HG03439 (cell line): ENCODE results near the gene GNL3.
"Not testable (repeated sequence)": the region's sequence is repeated elsewhere in the genome, so short reads cannot be mapped to it uniquely, and the experiment has no call there.

ENCODE experiments used
- ATAC-seq: cut with Tn5 transposase; IDR thresholded peaks from one replicate; pipeline ENCODE4 v1.9.1; 2021; ENCODE audit warnings: mild to moderate bottlenecking, moderate library complexity; ENCODE audit not compliant: unreplicated experiment

Gene GNL3, protein sequence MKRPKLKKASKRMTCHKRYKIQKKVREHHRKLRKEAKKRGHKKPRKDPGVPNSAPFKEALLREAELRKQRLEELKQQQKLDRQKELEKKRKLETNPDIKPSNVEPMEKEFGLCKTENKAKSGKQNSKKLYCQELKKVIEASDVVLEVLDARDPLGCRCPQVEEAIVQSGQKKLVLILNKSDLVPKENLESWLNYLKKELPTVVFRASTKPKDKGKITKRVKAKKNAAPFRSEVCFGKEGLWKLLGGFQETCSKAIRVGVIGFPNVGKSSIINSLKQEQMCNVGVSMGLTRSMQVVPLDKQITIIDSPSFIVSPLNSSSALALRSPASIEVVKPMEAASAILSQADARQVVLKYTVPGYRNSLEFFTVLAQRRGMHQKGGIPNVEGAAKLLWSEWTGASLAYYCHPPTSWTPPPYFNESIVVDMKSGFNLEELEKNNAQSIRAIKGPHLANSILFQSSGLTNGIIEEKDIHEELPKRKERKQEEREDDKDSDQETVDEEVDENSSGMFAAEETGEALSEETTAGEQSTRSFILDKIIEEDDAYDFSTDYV

DNA sequence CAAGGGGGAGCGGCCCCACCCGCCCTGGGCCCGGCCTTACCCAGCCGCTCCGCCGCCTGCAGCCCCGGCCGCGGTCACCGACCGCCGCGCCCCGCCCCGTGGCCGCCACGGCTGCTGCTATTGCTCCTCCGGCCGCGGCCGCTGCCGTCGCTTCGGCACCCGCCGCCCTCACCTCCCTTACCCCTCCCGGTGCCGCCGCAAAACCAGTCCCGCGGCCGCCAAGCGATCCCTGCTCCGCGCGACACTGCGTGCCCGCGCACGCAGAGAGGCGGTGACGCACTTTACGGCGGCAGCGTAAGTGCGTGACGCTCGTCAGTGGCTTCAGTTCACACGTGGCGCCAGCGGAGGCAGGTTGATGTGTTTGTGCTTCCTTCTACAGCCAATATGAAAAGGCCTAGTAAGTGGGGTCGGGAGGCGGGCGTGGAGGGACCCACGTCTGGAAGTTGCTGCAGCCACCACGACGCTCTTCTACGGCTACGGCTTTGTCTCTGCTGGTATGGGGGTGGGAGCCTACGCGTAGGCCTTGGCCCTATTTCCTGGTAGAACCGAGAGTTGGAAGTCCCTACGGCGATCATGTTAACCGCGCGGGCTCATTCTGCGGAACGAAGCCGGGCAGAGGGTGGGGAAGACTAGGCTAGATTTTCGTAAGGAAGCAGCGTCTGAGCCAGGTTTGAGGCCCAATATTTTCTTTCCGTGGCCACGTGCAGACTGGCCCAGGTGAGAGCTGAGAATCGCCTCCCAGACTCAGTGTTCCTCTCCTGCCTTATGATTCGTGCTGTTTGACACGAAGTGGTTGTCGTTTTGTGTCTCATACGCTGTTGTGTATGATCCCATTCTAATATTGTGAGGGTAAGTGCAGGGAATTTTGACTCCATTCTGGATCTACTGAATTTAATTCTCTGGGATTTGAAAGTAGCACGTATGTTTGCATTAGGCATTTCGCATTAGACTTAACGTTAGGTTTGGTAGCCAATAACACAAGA lies at the start of gene GNL3, which contains the start of gene PBRM1:
GNL3 (plus strand) TSS at position 324 of the 983 bp plus-strand sequence; CDS start at position 385, 61 bp downstream.
PBRM1 (minus strand) TSS at position 205 of the 983 bp plus-strand sequence.
- peak; percentile 81 for ATAC-seq

DNA sequence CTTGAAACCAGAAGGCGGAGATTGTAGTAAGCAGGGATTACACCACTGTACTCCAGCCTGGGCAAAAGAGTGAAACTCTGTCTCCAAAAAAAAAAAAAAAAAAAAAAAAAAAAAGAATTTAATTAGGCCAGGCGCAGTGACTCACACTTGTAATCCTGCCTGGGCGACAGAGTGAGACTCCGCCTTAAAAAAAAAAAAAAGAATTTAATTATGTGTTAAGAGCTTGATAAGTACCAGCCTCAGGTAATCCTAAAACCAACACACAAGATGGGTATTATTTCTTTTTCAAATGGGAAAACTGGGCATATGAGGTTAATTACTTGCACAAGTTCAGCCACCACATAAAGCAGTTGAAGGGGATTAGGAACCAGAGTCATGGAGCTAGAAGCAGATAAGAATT lies 49.2 kb upstream of the GNL3 start:
- ATAC-seq, result no peak

DNA sequence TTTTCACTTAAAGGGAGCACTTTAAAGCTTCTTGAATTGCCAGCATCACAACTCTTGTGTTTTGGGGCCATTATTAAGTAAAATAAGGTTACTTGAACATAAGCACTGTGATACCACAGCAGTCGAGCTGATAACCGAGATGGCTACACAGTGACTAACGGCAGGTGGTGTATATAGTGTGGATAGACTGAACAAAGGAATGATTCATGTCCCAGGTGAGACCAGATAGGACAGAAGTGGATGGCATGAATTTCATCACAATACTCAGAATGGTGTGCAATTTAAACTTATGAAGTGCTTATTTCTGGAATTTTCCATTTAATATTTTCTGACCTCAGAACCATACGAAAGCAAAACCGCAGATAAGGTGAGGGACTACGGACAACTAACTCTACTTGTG lies 40.3 kb upstream of the GNL3 start:
- no peak for ATAC-seq

DNA sequence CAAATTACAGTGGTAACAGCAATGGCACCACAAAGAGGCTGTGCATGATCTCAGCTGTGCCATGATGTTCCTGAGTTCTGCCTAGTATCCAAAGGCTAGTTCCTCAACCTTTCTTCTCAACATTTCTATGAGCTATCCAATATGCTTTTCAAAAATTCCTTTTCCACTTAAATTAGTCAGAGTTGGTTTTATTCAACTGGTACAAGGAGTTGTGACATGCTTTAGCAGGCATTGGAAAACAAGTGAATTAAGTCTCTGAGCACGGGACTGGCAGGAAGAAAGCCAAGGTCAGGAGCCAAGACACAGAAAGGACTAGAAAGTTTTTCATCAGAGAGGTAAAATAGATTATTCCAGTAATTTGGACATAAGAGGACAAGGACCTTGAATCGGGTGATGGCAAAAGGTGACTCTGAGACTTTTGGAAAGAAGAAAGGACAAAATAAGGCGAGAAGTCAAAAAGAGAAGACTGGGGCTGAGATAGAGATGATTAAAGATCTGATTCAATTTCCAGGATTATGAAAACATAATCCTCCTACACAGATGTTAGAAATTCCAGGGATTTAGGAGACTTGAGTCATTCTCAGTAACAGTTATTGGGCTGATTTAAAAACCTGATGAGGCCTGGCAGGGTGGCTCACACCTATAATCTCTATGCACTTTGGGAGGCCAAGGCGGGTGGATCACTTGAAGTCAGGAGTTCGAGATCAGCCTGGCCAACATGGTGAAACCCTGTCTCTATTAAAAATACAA lies 36.2 kb upstream of the GNL3 start:
- no peak for ATAC-seq

DNA sequence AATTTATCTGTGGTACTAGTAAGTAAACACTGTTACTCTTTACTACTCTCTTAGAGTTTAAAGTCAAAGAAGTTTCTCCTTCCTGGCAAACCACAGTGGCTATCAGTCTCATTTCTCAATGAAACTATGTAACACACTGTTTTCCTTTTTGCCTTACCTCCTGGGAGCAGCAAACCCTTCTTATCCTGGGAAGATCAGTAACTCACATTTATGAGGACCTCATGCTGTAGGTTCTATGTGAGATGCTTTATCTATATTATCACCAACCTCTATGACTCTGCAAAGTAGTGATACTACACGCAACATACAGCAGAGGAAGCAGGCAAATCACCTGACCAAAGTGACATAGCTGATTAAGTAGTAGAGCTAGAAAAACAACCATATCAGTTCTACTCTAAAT lies 35.4 kb upstream of the GNL3 start:
- ATAC-seq, result no peak

DNA sequence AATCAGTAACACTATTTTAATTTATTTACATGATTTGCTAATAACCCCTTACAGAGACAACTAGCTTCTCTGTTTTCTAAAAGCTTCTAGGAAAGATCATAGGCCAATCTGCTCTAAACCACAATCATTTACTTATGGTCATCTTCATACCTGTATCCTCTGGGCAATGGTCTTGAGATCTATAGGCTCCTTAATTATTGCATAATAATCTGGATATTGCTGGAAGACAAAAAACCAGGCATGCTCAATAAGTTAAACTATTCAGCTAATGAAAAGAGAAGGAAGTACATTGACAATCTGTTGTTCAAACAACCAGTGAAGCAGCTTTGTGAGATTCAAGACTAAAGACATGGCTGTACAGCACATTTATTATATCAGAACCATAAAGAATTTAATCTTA lies 34.2 kb upstream of the GNL3 start:
- no peak for ATAC-seq

DNA sequence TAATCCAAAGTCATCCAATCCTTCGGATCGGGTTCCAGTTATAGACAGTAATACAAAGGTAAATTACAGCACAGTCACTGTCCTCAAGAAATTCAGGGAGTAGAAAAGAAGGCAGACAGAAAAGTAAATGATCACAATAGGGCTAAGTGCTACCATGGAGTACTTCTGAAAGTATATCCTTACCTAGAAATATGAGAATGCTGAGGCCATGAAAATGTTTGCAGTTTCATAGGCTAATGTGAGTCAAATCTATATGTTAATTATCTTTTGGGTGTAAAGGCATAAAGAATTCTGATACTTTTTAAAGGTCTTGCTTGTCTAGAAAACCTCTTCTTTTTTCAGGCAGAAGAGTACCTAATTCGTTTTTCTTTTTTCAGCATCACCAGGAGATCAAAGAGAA lies 29.9 kb upstream of the GNL3 start:
- ATAC-seq, result no peak

DNA sequence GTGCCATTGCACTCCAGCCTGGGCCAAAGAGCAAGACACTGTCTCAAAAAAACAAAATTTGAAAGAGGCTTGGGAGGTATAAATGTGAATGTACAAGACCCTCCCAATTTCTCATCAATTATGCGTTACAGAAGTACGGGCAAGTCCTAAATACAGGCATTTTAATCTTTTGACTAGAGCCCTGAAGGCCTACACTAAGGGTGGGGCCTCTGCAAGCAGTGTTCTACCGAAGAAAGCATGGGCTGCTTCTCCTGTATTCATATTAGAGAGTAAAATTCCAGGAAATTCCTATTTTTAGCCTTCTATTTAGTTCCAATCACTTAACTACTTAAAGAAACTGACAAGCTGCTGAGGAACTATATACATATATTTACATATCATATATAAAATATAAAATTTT lies 25.8 kb upstream of the GNL3 start:
- ATAC-seq, result no peak

DNA sequence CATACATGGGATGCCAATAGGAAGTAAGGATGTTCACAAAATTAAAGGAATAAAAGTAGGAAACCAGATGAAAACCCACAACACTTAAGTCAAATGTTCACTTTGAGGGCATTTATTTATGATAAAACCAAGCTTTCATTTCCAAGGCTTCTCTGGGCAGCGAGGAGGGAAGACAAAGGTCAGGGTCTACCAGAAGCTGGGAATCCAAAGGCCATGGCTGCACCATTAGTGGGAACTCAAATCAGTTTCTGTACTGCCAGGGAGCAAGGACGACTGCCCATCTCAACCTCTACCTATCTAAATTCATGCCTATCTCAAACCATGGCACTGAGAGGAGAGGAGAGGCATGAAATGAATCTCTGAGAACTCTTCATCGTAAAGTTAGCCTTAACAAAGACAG lies 22.7 kb upstream of the GNL3 start:
- ATAC-seq, result no peak

DNA sequence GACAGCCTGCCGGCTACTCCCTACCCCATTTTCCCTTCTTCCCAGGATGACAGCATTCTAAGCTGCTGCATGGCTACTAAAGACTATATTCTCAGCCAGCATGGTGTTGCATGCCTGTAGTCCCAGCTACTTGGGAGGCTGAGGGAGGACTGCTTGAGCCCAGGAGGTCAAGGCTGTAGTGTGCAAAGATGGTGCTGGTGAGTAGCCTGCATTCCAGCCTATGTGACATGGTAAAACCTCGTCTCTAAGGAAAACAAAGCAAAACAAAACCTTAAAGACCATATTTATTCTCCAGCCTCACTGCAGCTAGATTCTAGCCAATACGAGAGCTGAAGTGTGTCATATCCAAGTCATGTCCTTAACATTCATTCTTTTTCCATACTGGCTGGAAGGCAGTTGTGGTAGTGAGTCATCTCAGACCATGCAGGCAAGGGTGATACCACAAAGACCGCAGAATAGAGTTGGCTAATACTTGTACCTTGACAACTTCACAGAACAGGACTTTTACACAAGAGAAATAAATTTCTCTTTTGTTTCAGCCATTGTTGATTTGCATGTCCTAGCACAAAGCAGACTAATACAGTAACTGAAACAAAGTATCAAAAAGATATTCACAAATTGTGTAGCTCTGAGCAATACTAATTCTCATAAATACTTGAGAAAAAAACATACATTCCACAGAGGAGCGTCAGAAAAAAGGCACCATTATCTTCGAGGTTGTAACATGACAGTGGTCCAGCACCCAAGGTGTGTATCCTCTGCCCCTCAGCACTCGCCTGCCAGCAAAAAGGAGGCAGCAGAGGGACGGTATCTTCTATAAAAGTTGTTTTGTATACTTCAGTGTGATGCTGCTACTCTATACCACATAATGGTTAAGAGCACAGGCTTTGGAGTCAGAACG lies 15.0 kb upstream of the GNL3 start:
- peak; percentile 73 for ATAC-seq

DNA sequence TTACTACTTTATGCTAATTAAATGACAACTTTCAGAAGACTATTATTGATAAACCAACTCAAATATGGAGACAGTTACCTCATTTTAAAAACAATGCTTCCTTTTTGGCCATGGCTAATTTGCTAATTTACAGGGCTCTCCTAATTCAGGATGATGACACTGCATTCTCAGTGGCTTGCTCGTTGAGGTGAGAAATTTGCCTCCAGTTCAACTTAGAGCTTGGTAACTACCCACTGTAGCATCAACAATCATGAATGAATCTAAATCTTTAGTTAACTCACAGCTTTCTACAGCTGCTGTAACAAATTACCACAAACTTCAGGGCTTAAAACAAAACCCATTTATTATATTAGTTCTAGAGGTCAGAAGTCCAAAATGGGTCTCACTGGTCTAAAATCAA lies 14.2 kb upstream of the GNL3 start:
- no peak for ATAC-seq

DNA sequence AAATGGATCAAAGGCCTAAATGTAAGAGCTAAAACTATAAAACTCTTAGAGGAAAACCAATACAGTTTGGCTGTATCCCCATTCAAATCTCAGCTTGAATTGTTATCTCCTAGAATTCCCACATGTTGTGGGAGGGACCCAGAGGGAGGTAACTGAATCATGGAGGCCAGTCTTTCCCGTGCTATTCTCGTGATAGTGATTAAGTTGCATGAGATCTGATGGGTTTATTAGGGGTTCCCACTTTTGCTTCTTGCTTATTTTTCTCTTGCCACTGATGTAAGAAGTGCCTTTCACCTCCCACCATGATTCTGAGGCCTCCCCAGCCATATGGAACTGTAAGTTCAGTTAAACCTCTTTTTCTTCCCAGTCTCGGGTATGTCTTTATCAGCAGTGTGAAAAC lies 9.6 kb upstream of the GNL3 start:
- not testable (repeated sequence) for ATAC-seq

DNA sequence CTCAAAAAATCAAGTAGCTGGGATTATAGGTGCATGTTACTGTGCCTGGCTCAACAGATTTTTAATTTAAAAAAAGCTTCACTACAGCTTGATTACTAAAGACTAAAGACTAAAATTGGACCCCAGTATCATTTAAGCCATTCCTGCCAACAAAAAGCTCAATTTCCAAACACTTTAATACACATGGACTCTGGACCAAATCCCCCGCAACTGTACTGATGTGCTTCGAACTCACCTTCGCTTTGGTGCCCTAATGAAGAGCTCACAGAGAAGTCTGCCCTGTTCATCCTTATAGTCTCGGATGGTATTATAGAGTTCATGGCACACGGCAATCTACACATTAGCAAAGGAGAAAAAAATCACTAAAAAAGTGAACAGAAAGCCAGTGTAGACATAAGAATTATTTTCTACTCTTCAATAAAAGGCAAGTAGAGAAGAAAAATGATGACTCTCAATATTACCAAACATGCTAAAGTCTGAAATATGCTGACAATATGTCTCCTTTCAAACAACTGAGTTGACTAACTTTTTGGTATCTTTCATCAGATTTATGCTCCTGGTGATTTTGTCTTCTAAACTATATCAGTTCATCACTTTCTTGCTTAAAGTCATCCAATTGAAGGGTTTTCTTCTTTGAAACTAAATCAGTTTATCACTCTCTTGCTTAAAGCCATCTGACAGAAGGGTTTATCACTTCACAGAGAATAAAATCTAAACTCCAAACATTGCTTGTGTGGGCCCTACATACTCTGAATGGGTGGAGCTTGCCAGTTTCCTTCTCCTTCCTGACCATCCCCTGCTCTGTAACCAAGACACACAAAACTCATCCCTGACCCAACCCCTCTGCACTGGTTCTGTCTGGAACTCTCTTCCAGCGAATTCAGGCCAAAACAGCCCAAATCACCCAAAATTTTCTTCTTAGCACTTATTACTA lies 7.3 kb upstream of the GNL3 start:
- no peak for ATAC-seq

DNA sequence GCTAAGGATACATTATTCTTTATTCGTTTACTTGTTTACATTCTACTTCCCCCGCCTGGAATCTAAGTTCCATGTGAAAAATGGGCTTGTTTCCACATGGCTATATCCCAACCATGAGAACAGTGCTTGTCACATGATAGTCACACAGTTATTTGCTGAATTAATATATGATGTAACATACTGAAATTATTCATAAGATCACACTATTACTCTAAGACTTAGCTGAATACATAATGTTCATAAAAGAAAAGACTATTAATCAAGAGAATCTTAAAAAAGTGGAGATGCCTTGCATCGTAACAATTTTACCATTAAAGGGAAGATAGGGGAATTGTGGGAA lies 6.7 kb upstream of the GNL3 start:
- ATAC-seq, result no peak

DNA sequence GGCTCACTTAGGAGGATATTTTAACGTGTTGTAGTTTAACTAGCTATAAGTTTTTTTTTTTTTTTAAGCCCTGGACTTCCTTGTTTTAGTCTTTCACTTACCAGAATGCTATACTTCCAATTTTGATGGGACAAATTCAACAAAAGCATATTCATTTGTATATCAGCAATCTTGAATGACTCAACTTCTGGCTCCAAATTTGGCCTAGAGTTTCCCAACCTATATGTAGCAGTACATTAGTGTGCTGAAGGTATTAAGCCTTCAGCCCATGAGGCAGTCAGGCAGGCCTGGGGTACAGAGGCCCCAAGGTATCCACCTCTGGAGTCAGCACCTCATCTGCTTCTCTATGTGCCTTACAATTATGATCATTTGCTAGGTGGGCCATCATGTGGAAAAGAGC lies 6.0 kb upstream of the GNL3 start:
- no peak for ATAC-seq

DNA sequence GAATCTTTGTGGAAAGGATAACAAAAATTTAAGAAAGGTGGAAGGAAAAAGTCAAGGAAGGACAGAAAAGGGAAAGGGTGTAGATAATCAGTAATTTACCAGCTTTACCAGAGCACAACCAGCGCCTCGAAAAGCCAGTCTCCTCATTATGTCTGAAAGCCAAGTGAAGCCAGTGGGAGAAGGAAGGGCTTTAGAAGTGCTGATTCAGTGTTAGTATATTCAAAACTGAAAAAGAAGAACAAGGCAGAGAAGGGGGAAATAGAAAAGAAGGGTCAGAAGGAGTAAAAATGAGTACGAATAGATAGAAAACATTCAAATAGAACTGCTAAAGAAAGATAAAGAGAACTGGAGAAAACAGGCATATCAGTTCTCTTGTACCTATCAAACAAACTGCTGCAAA lies 4.2 kb upstream of the GNL3 start:
- ATAC-seq, result no peak

DNA sequence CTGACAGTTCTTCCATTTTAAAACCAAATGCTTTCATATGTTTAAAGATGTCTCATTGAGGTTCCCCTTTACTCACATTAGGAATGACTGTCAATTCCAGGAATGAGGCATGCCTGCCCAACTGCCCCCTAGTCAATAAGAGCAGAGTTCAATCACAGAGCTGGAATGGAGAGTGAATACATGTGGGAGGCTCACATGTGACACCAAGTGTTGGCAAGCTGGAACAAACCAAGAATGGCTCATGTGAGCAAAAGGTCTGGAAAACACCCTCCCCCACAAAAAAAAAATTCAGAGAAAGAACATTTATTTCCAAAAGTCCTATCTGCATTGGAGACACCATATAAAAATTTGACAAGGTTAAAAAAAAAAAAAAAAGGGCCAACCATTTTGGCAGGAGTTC lies 3.8 kb upstream of the GNL3 start:
- ATAC-seq, result no peak

DNA sequence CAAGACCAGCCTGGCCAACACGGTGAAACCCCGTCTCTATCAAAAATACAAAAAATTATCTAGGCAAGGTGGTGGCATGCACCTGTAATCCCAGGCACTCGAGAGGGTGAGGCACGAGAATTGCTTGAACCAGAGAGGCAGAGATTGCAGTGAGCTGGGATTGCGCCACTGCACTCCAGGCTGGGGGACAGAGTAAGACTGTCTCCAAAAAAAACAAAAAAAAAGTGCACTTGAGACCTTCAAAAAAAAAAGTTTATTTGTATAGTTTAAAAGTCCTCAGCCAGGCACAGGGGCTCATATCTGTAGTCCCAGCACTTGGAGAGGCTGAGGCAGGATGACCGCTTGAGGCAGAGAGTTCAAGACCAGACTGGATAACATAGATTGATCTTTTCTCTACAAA lies 2.2 kb upstream of the GNL3 start:
- no peak for ATAC-seq

DNA sequence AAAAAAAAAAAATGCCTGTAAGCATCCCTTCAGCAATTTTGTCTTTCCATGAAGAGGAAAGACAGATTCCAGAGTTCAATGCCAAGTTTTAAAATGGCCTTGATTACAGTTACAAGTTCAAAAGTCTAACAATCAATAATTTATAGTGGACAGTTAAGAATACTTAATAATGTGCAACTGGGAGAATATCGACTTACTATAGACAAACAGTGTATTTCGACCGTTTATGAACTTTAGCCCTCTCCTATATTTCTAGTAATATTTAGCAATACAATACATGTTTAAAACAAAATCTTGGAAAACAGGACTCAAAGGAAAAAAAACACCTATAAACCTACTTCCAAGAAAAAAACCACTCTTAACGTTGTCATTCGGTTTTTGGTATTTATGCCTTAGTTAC lies 1.6 kb upstream of the GNL3 start:
- ATAC-seq, result no peak
